GM12891 (cell line): ENCODE measurements around the gene WDR90.

Experiments used
- PAX5 ChIP-seq: IDR thresholded peaks from 2 replicates; pipeline ENCODE4 v1.6.1; 2011; ENCODE audit warnings: low read length, moderate library complexity, mild to moderate bottlenecking; ENCODE audit not compliant: insufficient read depth, severe bottlenecking
- POLR2A ChIP-seq: IDR thresholded peaks from 2 replicates; pipeline ENCODE4 v1.6.1; 2011; ENCODE audit warnings: low read depth, low read length, control low read depth
- POLR2AphosphoS5 ChIP-seq: IDR thresholded peaks from 2 replicates; pipeline ENCODE4 v1.6.1; 2011; ENCODE audit warnings: low read depth, low read length, control low read depth
- TAF1 ChIP-seq: IDR thresholded peaks from 2 replicates; pipeline ENCODE4 v1.6.1; 2011; ENCODE audit warnings: low read depth, low read length, control low read depth

- TF ChIP-seq POLR2AphosphoS5 (no peak), POLR2A (no peak), TAF1 (no peak), PAX5 (no peak)
Measured at GRCh38 chr16:694187-694862, 45.2 kb downstream of the WDR90 start.
